ENCODE measurements around the gene PPP4C.

PPP4C gene

DNA sequence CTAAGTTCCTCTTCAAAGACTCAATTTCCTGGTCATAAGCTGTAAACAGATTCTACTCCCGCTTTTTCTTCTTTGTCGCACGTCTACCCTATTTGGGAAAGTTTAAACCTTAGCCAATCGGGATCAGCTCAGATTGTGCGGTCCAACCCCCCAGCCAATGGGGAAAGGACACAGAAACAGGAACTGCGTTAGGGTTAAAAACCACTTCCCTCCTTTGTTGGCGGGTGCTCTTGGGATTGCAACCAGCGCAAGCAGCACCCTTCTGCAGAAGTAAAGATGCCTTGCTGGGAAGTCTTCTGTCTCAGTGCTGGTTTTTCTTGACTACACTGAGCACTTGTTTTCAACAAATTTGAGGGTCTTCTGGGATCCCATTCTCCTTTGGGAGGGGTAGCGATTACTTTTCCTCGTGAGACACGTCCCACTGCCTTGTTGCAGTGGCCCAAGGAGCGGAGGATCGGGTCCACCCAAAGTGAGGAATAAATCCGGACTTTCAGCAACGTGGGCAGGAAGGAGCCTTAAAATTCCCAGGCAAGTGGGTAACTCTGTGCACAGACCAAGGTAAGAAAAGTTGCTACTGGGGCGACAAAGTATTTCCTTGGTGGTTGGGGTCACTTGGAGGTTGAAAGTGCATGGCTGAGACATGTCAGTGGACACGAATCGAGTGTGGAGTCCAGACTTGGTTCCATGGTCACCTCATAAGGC, 21.2 kb downstream of the PPP4C start:
- TF ChIP-seq, protein P1, sequence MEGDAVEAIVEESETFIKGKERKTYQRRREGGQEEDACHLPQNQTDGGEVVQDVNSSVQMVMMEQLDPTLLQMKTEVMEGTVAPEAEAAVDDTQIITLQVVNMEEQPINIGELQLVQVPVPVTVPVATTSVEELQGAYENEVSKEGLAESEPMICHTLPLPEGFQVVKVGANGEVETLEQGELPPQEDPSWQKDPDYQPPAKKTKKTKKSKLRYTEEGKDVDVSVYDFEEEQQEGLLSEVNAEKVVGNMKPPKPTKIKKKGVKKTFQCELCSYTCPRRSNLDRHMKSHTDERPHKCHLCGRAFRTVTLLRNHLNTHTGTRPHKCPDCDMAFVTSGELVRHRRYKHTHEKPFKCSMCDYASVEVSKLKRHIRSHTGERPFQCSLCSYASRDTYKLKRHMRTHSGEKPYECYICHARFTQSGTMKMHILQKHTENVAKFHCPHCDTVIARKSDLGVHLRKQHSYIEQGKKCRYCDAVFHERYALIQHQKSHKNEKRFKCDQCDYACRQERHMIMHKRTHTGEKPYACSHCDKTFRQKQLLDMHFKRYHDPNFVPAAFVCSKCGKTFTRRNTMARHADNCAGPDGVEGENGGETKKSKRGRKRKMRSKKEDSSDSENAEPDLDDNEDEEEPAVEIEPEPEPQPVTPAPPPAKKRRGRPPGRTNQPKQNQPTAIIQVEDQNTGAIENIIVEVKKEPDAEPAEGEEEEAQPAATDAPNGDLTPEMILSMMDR (conservative IDR thresholded peaks at IDR 0.05; ENCODE audit: low read depth, low read length) = no peak
- no peak overlapping the region for H3K4me3 ChIP-seq (ENCODE audit: low read depth, low read length)
- DNase-seq (ENCODE audit: low read depth) = no peak

GRCh38 chr16:30104090-30104489, 28.3 kb downstream of the PPP4C start:
- TF ChIP-seq, protein P1 (conservative IDR thresholded peaks at IDR 0.05; ENCODE audit: low read depth, low read length) = no peak
- no peak for DNase-seq (ENCODE audit: low read depth)
- no peak overlapping the region for H3K4me3 ChIP-seq (ENCODE audit: low read depth, low read length)

DNA sequence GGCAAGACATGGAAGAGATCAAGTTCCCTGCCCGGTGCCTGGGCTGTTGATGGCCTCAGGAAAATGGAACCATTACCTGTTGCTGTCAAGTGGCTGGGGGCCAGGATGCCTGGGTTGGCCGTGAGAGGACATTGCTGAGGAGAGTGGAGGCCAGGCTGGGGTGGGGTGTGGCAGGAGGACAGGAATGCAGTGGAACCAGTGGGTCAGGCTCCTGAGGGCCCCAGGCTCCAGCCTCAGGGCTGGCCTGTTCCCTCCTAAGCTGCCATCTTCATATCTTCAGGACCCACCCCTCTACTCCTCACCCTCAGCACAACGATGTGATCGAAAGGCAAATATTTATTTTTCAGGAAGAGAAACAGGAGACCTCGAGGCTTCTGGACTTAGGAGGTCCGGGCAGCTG, 28.7 kb downstream of the PPP4C start:
- TF ChIP-seq, protein P1 (conservative IDR thresholded peaks at IDR 0.05; ENCODE audit: low read depth, low read length) = no peak
- no peak for DNase-seq (ENCODE audit: low read depth)
- H3K4me3 ChIP-seq (ENCODE audit: low read depth, low read length) = no peak overlapping the region

DNA sequence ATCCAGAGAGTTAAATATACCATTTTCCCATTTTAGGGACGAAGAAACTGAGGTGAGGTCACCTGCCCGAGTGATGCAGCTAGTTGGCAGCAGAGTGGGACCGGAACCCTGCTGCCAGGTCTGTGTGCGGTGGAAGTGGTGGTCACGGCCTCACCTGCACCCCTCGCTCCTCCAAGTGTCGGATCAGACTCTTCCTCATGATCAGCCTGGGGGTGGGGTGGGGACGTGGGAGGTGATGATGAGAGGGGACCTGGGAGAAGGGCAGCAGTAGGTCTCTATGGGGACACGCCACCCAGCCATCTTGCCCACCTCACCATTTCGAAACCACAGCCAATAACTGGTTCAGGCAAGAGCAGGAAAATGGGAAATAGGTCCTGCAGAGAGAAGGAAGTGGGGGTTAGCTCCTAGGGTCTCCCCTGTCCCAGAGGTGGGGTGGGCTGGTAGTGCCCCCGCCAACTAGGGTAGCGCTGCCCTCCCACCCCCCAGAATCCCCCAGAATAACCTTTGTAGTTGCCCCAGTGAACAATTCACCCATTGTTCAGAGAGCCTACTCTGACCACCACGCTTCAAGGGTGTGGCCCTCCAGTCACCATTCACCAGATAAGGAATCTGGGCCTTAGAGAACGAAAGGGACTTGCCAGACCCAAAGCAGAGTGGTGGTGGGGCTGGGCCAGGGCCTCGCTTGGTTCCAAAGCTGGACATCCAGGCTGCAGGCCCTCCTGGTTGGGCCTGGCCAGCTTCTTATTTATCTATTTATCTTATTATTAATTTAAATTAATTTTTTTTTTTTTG, 32.5 kb downstream of the PPP4C start:
- H3K4me3 ChIP-seq (ENCODE audit: low read depth, low read length) = no peak overlapping the region
- TF ChIP-seq, protein P1 (conservative IDR thresholded peaks at IDR 0.05; ENCODE audit: low read depth, low read length) = no peak
- no peak for DNase-seq (ENCODE audit: low read depth)

DNA sequence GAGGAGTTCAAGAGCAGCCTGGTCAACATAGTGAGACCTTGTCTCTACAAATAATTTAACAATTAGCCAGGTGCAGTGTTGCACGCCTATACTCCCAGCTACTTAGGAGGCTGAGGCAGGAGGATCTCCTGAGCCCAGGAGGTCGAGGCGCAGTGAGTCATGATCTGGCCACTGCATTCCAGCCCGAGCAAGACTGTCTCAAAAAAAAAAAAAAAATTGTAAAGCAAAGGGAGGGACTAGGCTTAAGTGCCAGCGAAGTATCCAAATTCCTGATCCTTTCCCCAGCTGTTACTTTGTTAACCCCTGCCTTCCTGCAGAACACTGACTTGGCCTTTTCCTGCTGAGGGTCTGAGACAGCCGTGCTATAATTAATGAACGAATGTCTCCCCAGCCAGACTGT, 34.9 kb downstream of the PPP4C start:
- DNase-seq (ENCODE audit: low read depth) = peak; percentile 43
- H3K4me3 ChIP-seq (ENCODE audit: low read depth, low read length) = no peak overlapping the region
- TF ChIP-seq, protein P1 (conservative IDR thresholded peaks at IDR 0.05; ENCODE audit: low read depth, low read length) = no peak

DNA sequence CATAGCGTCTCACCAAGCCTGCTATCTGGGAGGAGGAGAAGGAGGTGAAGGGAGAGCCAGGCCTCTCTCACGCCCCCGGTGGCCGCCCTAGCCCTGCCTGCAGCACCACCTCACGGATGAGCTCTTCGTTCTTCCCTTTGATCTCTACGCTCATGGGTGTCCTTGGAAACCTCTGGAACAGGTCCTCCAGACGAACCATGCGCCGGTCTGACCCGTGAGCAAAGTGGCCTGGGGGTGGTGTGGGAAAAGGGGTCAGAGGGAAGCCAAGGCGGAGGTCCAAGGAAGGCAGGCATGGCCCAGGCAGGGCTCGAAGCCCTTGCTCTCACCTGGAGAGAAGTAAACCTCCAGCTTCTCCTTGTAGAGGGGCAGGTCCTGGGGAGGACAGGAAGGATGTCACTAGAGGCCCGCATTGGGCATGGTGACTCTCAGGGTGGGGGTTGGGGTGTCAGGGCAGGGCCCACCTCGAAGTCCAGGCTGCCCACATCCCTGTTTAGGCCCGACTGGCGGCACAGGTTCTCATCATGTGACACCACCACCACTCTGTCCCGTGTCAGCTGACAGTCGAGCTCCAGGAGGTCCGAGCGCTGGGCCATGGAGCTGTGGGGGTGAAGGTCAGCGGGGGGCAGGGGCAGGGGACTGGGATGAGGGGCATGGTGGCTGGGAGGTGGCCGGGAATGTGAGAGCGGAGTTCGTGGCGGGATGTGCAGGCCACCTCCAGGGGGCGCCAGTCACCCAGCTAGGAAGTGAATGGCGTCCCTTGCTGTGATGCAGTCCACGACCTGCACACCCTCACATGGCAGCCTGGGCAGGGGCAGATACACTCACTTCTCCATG, 36.6 kb downstream of the PPP4C start:
- H3K4me3 ChIP-seq (ENCODE audit: low read depth, low read length) = no peak overlapping the region
- TF ChIP-seq, protein P1 (conservative IDR thresholded peaks at IDR 0.05; ENCODE audit: low read depth, low read length) = peak; percentile 78
- peak; percentile 74 for DNase-seq (ENCODE audit: low read depth)

All from choroid plexus epithelial cell (primary cell).